Fibroblast of gingiva (primary cell): ENCODE data around the gene SND1.
"Not testable (repeated sequence)": the region's sequence is repeated elsewhere in the genome, so short reads cannot be mapped to it uniquely, and the experiment has no call there.

Experiments
- DNase-seq: peaks from one replicate; pipeline ENCODE4 v3.0.0-alpha.2; 2011; ENCODE audit warnings: low read depth

SND1 gene

GRCh38 chr7:128100949-128101713 lies 449.1 kb downstream of the SND1 start:
- DNase-seq: no peak

- DNase-seq: no peak
Measured at GRCh38 chr7:128102490-128103291, 450.7 kb downstream of the SND1 start.

- DNase-seq: no peak
Measured at GRCh38 chr7:128103498-128104107, 451.6 kb downstream of the SND1 start.

GRCh38 chr7:128104108-128104742 lies 452.2 kb downstream of the SND1 start:
- DNase-seq: peak; percentile 17

- DNase-seq: no peak
Measured at GRCh38 chr7:128105228-128106022, 453.4 kb downstream of the SND1 start.

- DNase-seq: no peak
Measured at GRCh38 chr7:128106821-128107220, 454.8 kb downstream of the SND1 start.

GRCh38 chr7:128107516-128107915 lies 455.5 kb downstream of the SND1 start:
- DNase-seq: not testable (repeated sequence)

GRCh38 chr7:128108129-128108528 lies 456.1 kb downstream of the SND1 start:
- DNase-seq: no peak

GRCh38 chr7:128108641-128109423 lies 456.8 kb downstream of the SND1 start:
- DNase-seq: no peak

GRCh38 chr7:128109424-128109969 lies 457.5 kb downstream of the SND1 start:
- not testable (repeated sequence) for DNase-seq

GRCh38 chr7:128110641-128111364 lies 458.8 kb downstream of the SND1 start:
- DNase-seq: no peak

- DNase-seq: no peak
Measured at GRCh38 chr7:128112018-128112780, 460.2 kb downstream of the SND1 start.

- no peak for DNase-seq
Measured at GRCh38 chr7:128112781-128113221, 460.8 kb downstream of the SND1 start.

- DNase-seq: no peak
Measured at GRCh38 chr7:128113839-128114238, 461.8 kb downstream of the SND1 start.

GRCh38 chr7:128114806-128115205 lies 462.8 kb downstream of the SND1 start:
- DNase-seq: no peak

- no peak for DNase-seq
Measured at GRCh38 chr7:128115336-128115820, 463.4 kb downstream of the SND1 start.

- DNase-seq: no peak
Measured at GRCh38 chr7:128115821-128116723, 464.1 kb downstream of the SND1 start.

- no peak for DNase-seq
Measured at GRCh38 chr7:128116740-128117139, 464.7 kb downstream of the SND1 start.
